ENCODE data around the gene MRPL32.

MRPL32 gene

DNA sequence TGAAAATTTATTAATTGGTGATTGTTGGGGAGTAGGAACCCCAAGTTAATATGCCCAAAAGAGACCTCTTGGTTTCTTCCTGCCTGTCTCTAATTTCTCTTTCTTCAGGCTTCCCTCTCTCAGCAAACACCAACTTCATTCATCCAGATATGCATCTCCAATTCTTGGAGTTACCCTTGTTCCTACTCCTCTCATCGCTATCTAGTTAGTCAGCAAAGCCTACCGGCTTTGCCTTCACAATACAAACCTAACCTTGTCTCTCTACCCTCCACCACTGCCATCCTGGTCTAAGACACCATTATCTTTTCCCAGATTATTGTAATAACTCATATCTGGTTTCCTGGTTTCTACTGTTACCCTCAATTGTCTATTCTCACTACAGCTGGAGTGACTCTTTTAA is 47.9 kb downstream of the MRPL32 start:
- TF ChIP-seq CTCF (IDR thresholded peaks at IDR 0.05; ENCODE audit: low read length, missing control alignments), result no peak
- no peak for DNase-seq (ENCODE audit: low read depth)

DNA sequence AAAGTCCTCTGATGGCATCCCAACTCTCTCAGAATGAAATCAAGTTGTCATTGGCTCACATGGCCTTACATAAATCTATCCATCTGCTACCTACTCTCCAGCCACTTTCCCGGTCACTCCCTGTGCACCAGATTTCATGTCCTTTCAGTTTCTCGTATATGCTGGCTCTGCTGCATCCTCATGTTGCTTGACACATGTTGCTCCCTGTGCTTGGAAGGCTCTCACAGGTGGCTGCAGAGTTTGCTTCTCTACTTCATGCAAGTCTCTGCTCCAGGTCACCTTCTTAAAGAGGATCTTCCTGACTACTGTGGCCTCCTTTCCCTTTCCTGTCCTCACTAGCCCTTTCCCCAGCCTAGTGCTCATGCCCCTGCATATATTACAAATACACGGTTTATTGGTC is 48.3 kb downstream of the MRPL32 start:
- no peak for DNase-seq (ENCODE audit: low read depth)
- no peak for TF ChIP-seq CTCF (IDR thresholded peaks at IDR 0.05; ENCODE audit: low read length, missing control alignments)
- H3K4me3 ChIP-seq (replicated peaks; ENCODE audit: low read depth, low read length), result no peak overlapping the region

More for the DNA sequence above, 47.9 kb downstream of the MRPL32 start:
- H3K4me3 ChIP-seq (replicated peaks; ENCODE audit: low read depth, low read length), result no peak overlapping the region

DNA sequence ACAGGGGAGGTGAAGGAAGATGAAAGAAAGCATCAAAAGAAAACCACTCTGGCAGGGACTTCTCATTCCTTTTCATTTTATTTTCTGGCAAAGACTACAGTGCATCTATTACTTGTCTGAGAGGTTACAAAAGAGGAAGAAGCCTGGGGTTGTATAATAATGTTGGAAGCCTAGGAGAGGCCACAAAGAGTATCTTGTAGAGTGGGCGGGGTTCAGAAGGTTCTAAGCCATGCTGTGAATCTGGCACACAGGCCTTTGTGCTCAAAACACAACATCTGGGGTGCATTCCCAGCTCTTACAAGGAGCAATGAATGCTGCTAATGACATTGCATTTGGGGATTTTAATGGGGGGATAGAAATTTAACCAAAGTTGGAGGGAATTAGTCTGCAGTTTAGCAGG is 49.4 kb downstream of the MRPL32 start:
- no peak for DNase-seq (ENCODE audit: low read depth)
- H3K4me3 ChIP-seq (replicated peaks; ENCODE audit: low read depth, low read length), result no peak overlapping the region
- no peak for TF ChIP-seq CTCF (IDR thresholded peaks at IDR 0.05; ENCODE audit: low read length, missing control alignments)

GRCh38 chr7:42982604-42983115 is 50.5 kb downstream of the MRPL32 start:
- TF ChIP-seq CTCF (IDR thresholded peaks at IDR 0.05; ENCODE audit: low read length, missing control alignments), result no peak
- DNase-seq (ENCODE audit: low read depth), result no peak
- H3K4me3 ChIP-seq (replicated peaks; ENCODE audit: low read depth, low read length), result no peak overlapping the region

DNA sequence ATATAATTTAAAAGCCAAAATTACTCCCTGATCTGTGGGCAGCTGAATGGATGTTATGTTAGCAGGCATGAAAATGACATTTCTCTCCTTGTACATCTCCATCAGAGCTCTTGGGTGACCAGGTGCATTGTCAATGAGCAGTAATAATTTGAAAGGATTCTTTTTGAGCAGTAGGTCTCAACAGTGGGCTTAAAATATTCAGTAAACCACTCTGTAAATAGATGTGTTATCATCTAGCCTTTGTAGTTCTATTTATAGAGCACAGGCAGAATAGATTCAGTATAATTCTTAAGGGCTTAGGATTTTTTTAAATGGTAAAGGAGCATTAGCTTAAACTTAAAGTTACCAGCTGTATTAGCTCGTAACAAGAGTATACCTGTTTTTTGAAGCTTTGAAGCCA is 52.0 kb downstream of the MRPL32 start:
- DNase-seq (ENCODE audit: low read depth), result no peak
- no peak for TF ChIP-seq CTCF (IDR thresholded peaks at IDR 0.05; ENCODE audit: low read length, missing control alignments)
- no peak overlapping the region for H3K4me3 ChIP-seq (replicated peaks; ENCODE audit: low read depth, low read length)

- no peak overlapping the region for H3K4me3 ChIP-seq (replicated peaks; ENCODE audit: low read depth, low read length)
- no peak for TF ChIP-seq CTCF (IDR thresholded peaks at IDR 0.05; ENCODE audit: low read length, missing control alignments)
- DNase-seq (ENCODE audit: low read depth), result no peak
Measured at GRCh38 chr7:42986213-42986612, 54.0 kb downstream of the MRPL32 start.

DNA sequence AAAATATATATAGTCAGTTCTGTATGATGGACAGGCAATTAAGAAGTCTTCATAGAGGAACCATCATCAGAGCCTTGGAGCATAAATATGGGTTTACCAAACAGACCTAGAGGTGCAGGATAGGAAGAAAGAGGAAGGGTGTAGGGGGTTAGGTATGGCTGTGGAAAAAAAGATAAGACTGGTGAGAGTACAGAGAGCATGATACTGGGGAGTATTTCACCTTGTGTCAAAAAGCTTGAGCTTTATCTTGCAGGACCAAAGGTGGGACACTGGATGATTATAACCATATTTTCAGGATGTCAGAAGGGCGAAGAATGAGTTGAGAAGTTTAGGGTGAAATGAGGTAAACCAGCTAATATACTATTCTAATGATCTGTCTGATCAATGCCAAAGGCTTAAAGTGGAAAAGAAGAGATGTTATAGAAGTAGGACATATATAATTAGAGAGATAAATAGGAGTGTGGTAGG is 54.6 kb downstream of the MRPL32 start:
- DNase-seq (ENCODE audit: low read depth), result no peak
- H3K4me3 ChIP-seq (replicated peaks; ENCODE audit: low read depth, low read length), result no peak overlapping the region
- no peak for TF ChIP-seq CTCF (IDR thresholded peaks at IDR 0.05; ENCODE audit: low read length, missing control alignments)
